OCI-LY3 (cell line): ENCODE results near the gene HOPX.

Experiments used
- CTCF ChIP-seq: fragments of 200-600, 300-600 bp; sonication (generic); IDR thresholded peaks from 2 replicates; pipeline ENCODE4 v1.5.1; 2014; ENCODE audit warnings: antibody characterized with exemption, low read length, low read depth
- EZH2phosphoT487 ChIP-seq: fragments of 200-600 bp; shearing (Covaris generic); IDR thresholded peaks from 2 replicates; pipeline ENCODE4 v1.6.1; 2018; ENCODE audit warnings: antibody characterized with exemption, mixed run types, low read depth

- TF ChIP-seq CTCF (0 out of 2 replicates have a peak, but pooled peaks have one; percentile 4), EZH2phosphoT487 (no peak)
Observed at GRCh38 chr4:56626963-56627362, 54.1 kb downstream of the HOPX start.
